Tibial nerve (tissue), 3 donors: ENCODE measurements around the gene ZNF71.

ENCODE experiments used
- POLR2A ChIP-seq, 2 donors: fragments of 450-650 bp; IDR thresholded peaks; one replicate each; pipeline ENCODE4 v1.6.1; 2017; ENCODE audit warnings: antibody characterized with exemption in 2 of 2, mild to moderate bottlenecking in 2 of 2, moderate library complexity in 2 of 2
- TF ChIP-seq, protein P1 (sequence below), 5 experiments: fragments of 200-600 bp in 3 of 5; fragments of 450-650 bp in 2 of 5; sonication (generic) in 3 of 5; IDR thresholded peaks; one replicate each; pipeline ENCODE4 v1.5.1; 2016 to 2019; ENCODE audit warnings: antibody characterized with exemption in 5 of 5, mild to moderate bottlenecking in 3 of 5, moderate library complexity in 2 of 5

DNA sequence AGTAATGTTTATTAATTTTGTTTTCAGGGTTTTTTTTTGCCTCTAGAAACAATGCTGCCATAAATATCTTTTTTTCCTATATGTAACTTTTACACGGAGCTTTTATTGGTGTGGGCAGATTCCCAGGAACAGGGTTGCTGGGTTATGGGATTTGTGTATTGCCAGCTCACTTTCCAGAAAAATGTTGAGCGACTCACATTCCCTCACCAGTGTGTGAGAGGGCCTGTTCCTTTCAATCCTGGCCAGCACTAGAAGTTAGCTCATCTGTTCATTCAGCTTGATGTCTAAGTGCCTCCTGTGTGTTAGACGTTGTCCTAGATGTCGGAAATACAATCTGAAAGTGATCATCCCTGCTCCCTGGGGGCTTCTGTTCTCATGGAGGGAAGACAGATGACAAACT is 2.6 kb downstream of the ZNF71 start:
- no peak for TF ChIP-seq POLR2A (IDR thresholded peaks at IDR 0.05)
- TF ChIP-seq, protein P1, sequence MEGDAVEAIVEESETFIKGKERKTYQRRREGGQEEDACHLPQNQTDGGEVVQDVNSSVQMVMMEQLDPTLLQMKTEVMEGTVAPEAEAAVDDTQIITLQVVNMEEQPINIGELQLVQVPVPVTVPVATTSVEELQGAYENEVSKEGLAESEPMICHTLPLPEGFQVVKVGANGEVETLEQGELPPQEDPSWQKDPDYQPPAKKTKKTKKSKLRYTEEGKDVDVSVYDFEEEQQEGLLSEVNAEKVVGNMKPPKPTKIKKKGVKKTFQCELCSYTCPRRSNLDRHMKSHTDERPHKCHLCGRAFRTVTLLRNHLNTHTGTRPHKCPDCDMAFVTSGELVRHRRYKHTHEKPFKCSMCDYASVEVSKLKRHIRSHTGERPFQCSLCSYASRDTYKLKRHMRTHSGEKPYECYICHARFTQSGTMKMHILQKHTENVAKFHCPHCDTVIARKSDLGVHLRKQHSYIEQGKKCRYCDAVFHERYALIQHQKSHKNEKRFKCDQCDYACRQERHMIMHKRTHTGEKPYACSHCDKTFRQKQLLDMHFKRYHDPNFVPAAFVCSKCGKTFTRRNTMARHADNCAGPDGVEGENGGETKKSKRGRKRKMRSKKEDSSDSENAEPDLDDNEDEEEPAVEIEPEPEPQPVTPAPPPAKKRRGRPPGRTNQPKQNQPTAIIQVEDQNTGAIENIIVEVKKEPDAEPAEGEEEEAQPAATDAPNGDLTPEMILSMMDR (IDR thresholded peaks at IDR 0.05): no peak
